H7 (cell line): Measurements from ENCODE around the gene LAMA2. TPM values are rescaled to one million over a fixed set of nuclear protein-coding genes. Genes with fewer than 3 reads are reported as not detected.

Experiments used
- DNase-seq: peaks from one replicate; pipeline ENCODE4 v3.0.0; 2012
- H3K27me3 ChIP-seq: 2 replicates; pipeline ENCODE4 v1.6.0; 2011; ENCODE audit warnings: mild to moderate bottlenecking, low read length; ENCODE audit not compliant: control insufficient read depth, insufficient read depth
- H3K36me3 ChIP-seq: replicated peaks from 2 replicates; pipeline ENCODE4 v1.5.1; 2011; ENCODE audit warnings: low read length; ENCODE audit not compliant: control insufficient read depth, insufficient read depth
- H3K4me3 ChIP-seq: 2 replicates; pipeline ENCODE4 v1.5.1; 2011; ENCODE audit warnings: low read depth, mild to moderate bottlenecking, control low read depth, low read length, moderate library complexity; ENCODE audit not compliant: insufficient read depth
- total RNA-seq: library from RNA; depleted of rRNA; stranded (reverse); fragments of >200 nt; shearing (Covaris generic); gene quantifications from 2 replicates; pipeline ENCODE4 v1.2.3, GENCODE V29; 2014

Gene LAMA2
- total RNA-seq, 1 experiment from 2014 or later: 2.2 TPM

DNA sequence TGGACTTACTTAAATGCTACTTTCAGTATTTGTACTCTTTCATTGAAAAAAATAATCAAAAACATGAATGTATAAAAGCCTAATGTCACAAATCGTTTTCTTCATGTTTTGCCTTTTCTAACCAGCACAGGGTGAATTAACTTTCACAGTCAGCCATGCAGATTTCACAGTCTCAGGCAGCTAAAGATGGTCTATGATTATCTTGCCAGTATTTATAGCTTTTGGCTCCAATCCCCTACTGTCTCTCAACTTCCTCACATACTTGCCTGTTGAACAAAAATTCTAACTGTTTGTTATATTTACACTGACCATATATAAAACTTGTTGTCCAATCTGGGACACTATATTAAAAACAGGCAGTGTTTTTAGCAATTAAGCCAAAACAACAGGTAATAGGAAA is 468.9 kb downstream of the LAMA2 start:
- Histone ChIP-seq H3K36me3 (no peaks in the 10 kb centered on the region), H3K27me3 (no peaks in the 10 kb centered on the region), H3K4me3 (no peak overlapping the region)
- no peak for DNase-seq

DNA sequence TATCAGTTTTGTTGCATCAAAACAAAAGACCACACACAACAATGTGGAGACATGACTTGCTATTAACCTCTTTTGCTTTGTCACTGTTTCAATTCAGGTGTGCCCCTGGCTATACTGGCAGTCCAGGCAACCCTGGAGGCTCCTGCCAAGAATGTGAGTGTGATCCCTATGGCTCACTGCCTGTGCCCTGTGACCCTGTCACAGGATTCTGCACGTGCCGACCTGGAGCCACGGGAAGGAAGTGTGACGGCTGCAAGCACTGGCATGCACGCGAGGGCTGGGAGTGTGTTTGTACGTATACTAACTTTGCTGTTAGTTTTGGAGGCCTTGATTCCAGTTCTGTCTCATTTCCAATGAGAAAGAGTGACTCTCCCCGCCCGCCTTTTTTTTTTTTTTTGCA is 470.1 kb downstream of the LAMA2 start:
- no peak for DNase-seq
- H3K36me3 ChIP-seq: no peaks in the 10 kb centered on the region
- no peaks in the 10 kb centered on the region for H3K27me3 ChIP-seq
- no peak overlapping the region for H3K4me3 ChIP-seq

- Histone ChIP-seq H3K36me3 (no peaks in the 10 kb centered on the region), H3K4me3 (no peak overlapping the region), H3K27me3 (no peaks in the 10 kb centered on the region)
- DNase-seq: no peak
Observed at GRCh38 chr6:129356129-129356528, 473.2 kb downstream of the LAMA2 start.

- Histone ChIP-seq H3K36me3 (no peaks in the 10 kb centered on the region), H3K27me3 (no peaks in the 10 kb centered on the region)
- no peak for DNase-seq
Observed at GRCh38 chr6:129359811-129360681, 477.1 kb downstream of the LAMA2 start.

GRCh38 chr6:129360682-129360955 is 477.7 kb downstream of the LAMA2 start:
- no peaks in the 10 kb centered on the region for H3K36me3 ChIP-seq
- no peak overlapping the region for H3K4me3 ChIP-seq
- H3K27me3 ChIP-seq: no peaks in the 10 kb centered on the region
- no peak for DNase-seq

More at GRCh38 chr6:129359811-129360681, 477.1 kb downstream of the LAMA2 start:
- H3K4me3 ChIP-seq: no peak overlapping the region

DNA sequence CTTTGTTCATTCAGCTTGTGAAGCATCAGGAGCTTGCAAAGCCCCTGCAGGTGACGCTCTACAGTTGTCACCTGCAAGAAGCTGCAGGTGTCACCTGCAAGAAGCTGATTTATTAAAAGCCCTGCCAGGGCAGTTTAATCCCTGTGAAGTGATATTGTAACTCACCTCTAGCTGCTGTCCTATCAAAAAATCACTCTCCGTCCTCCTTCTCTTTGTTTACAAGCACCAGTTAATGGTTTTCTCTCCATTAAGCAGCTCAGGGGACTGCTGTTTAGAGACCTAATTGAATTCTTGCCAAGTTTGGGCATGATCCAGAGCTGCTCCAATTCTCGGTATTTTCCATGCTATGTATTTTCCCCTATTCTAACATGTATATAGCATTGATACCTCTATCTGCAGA is 481.1 kb downstream of the LAMA2 start:
- no peaks in the 10 kb centered on the region for H3K36me3 ChIP-seq
- DNase-seq: no peak
- H3K4me3 ChIP-seq: no peak overlapping the region
- no peaks in the 10 kb centered on the region for H3K27me3 ChIP-seq

DNA sequence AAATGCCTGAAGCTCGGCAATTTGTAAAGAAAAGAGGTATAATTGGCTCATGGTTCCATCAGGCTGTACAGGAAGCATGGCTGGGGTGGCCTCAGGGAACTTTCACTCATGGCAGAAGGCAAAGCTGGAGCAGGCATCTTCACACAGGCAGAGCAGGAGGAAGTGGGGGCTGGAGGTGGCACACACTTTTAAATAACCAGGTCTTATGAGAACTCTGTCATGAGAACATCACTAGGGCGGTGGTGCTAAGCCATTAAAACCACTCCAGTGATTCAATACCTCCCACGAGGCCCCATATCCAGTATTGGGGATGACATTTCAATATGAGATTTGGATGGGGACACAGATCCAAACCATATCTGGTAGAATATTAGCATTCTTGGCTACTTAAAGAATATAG is 481.8 kb downstream of the LAMA2 start:
- no peak for DNase-seq
- no peaks in the 10 kb centered on the region for H3K27me3 ChIP-seq
- H3K36me3 ChIP-seq: no peaks in the 10 kb centered on the region
- no peak overlapping the region for H3K4me3 ChIP-seq

DNA sequence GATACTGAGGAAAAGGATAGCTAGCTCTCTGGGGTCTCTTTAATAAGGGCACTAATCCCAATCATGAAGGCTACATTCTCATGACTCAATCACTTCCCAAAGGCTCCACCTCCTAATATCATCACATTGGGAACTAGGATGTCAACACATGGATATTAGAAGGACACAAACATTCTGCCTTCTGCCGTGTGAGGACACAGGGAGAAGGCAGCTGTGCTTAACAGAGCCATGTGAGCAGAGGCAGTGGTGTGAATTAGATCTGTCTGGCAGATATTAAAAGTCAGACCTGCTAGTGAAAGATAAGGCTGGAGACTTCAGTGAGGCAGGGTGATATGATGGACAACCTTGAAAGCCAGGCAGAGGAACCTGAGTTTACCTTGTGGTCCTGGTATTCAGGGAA is 485.1 kb downstream of the LAMA2 start:
- DNase-seq: no peak
- Histone ChIP-seq H3K4me3 (no peak overlapping the region), H3K36me3 (no peaks in the 10 kb centered on the region), H3K27me3 (no peaks in the 10 kb centered on the region)

DNA sequence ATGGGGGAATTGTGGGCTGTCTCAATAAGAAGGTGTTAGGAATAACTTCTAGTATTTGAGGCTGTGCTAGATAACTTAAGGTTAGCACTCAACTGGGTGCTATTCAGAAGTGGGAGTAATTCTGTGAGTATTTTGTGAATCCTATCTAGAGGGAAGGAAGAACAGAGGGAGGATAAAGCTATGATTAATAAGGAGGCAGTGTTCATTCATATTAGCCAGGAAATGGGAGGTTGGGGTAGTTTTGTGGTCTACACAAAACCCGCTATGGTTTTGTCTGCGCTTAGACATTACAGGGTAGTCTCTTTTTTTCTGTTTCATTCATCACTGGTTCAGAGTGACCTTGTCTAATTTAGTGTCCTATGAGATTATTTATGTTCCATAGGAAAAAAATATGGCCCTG is 486.0 kb downstream of the LAMA2 start:
- Histone ChIP-seq H3K27me3 (no peaks in the 10 kb centered on the region), H3K36me3 (no peaks in the 10 kb centered on the region), H3K4me3 (no peak overlapping the region)
- DNase-seq: no peak

DNA sequence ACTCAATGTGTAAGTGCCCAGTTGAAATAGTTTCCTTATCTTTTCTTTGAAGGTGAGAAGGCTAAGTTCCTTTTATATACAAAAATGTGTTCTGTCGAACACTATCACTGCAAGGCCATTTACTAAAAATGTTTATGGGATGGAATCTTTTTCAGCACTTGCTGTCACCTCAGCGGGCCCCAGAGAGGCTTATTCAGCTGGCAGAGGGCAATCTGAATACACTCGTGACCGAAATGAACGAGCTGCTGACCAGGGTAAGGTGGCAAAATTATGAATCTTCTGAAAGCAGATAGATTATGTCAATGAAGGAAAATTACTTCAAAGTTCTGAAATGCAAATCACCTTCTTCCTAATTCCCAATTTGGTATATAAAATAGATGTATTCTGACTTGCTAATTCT is 486.8 kb downstream of the LAMA2 start:
- no peak for DNase-seq
- no peak overlapping the region for H3K4me3 ChIP-seq
- H3K27me3 ChIP-seq: no peaks in the 10 kb centered on the region
- no peaks in the 10 kb centered on the region for H3K36me3 ChIP-seq

GRCh38 chr6:129370268-129370916 is 487.5 kb downstream of the LAMA2 start:
- no peaks in the 10 kb centered on the region for H3K36me3 ChIP-seq
- no peaks in the 10 kb centered on the region for H3K27me3 ChIP-seq
- H3K4me3 ChIP-seq: no peak overlapping the region
- DNase-seq: peak; percentile 5

DNA sequence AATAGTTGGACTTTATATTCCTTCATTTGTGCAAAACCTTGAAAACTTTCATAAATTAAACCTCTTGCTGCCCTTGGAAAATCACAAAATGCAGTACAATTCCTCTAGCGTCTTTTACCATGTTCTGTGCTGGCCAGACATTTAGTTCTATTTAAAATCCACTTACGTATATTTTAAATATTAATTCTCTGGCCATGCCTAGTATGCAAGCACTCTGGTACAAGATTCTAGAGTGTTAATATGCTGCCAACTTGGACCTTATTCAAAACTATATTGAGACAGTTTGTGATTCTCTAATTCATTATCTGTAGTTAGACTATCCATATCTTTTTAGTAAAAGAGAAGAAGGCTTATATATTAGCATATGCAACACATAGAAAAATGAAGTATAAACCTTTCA is 498.9 kb downstream of the LAMA2 start:
- Histone ChIP-seq H3K27me3 (no peaks in the 10 kb centered on the region; the same call in 1 of the 2 replicates), H3K36me3 (no peaks in the 10 kb centered on the region), H3K4me3 (no peak overlapping the region)
- no peak for DNase-seq

- Histone ChIP-seq H3K27me3 (no peaks in the 10 kb centered on the region; the same call in 1 of the 2 replicates), H3K4me3 (no peak overlapping the region), H3K36me3 (no peaks in the 10 kb centered on the region)
- DNase-seq: no peak
Observed at GRCh38 chr6:129382916-129383315, 500.0 kb downstream of the LAMA2 start.

DNA sequence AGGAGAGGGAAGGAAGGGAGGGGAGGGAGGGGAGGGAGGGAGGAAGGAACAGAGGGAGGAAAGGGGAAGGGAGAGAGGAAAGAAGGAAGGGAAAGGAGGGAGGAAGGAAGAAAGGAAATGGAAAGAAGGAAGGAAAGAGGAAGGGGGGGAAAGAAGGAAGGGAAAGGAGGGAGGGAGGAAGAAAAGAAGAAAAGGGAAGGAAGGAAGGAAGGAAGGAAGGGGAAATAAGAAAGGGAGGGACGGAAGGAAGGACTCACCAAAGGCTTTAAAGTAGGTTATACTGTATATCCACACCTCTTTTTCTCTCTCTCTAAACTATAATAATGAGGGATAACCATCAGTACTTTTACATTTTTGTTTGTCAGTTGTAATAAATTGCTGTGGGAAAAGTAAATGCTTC is 502.2 kb downstream of the LAMA2 start:
- no peaks in the 10 kb centered on the region for H3K36me3 ChIP-seq
- no peak overlapping the region for H3K4me3 ChIP-seq
- DNase-seq: no peak
- no peaks in the 10 kb centered on the region; the same call in 1 of the 2 replicates for H3K27me3 ChIP-seq

DNA sequence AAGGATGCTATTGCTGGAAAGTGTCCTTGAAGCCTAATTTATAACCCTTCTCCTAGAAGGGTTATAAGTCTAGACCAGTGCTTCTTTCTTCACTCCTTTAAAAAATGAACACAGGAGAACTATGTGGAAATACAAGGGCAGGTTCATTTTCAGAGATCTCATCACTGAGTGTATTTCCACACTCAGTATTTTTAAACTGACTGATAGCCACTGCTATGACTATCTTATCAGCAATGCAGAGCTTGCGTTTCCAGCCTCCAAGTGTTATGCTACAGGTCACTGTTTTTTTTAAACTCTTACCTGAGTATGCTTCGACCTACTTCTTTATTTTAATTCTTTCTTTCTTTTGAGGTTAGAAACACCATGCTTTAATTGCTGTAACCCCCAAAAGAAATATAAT is 508.0 kb downstream of the LAMA2 start:
- Histone ChIP-seq H3K4me3 (no peak overlapping the region), H3K27me3 (no peaks in the 10 kb centered on the region), H3K36me3 (no peaks in the 10 kb centered on the region)
- no peak for DNase-seq
